Lower leg skin (tissue), 3 donors: ENCODE measurements around the gene BCL11A.

Experiments
- POLR2A ChIP-seq, 2 donors: fragments of 450-650 bp; IDR thresholded peaks; one replicate each; pipeline ENCODE4 v1.6.1; 2016 to 2017; ENCODE audit warnings: antibody characterized with exemption in 2 of 2, mild to moderate bottlenecking in 1 of 2, moderate library complexity in 1 of 2
- TF ChIP-seq, protein P1 (sequence below), 3 donors: fragments of 450-650 bp; IDR thresholded peaks; one replicate each; pipeline ENCODE4 v1.5.1; 2016; ENCODE audit warnings: antibody characterized with exemption in 3 of 3, mild to moderate bottlenecking in 3 of 3, moderate library complexity in 2 of 3

DNA sequence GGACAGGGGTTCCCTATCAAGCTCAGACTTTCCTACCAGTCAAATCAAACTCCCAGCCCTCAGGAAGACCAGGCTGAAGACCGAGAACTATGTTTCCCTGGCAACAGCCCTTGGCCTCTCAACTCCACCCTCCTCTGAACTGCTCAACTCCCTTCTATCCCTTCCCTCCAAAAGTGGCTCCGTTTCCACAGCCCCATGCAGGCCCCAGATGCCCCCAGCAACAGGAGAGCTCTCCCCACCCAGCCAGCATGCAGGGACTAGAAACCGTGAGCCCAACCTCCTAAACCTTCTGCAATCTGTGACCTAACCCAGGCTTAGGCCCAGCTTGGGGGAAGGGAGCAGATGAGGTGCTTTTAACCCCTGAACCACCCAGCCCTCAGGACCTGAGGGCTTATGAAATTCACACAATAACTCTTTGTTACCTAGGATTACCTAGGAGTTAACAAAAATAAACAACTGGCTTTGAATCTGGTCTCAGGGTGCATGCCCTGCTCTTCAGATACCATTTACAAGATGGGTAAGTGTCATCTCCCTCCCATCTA, 87.2 kb downstream of the BCL11A start:
- no peak for TF ChIP-seq POLR2A (IDR thresholded peaks at IDR 0.05)
- TF ChIP-seq, protein P1, sequence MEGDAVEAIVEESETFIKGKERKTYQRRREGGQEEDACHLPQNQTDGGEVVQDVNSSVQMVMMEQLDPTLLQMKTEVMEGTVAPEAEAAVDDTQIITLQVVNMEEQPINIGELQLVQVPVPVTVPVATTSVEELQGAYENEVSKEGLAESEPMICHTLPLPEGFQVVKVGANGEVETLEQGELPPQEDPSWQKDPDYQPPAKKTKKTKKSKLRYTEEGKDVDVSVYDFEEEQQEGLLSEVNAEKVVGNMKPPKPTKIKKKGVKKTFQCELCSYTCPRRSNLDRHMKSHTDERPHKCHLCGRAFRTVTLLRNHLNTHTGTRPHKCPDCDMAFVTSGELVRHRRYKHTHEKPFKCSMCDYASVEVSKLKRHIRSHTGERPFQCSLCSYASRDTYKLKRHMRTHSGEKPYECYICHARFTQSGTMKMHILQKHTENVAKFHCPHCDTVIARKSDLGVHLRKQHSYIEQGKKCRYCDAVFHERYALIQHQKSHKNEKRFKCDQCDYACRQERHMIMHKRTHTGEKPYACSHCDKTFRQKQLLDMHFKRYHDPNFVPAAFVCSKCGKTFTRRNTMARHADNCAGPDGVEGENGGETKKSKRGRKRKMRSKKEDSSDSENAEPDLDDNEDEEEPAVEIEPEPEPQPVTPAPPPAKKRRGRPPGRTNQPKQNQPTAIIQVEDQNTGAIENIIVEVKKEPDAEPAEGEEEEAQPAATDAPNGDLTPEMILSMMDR (IDR thresholded peaks at IDR 0.05), result no peak
